ENCODE measurements around the gene BAIAP2.
A peak's percentile ranks its signal among the peaks of the same experiment; 100 is the strongest.
"Not testable (repeated sequence)": the region's sequence is repeated elsewhere in the genome, so short reads cannot be mapped to it uniquely, and the experiment has no call there.

BAIAP2 gene

GRCh38 chr17:81002409-81003361 is 32.3 kb upstream of the BAIAP2 start:
- no peak for DNase-seq

GRCh38 chr17:81003711-81004475 is 31.1 kb upstream of the BAIAP2 start:
- DNase-seq, result no peak

GRCh38 chr17:81006891-81007290 is 28.1 kb upstream of the BAIAP2 start:
- no peak for DNase-seq

GRCh38 chr17:81008140-81008539 is 26.8 kb upstream of the BAIAP2 start:
- no peak for DNase-seq

- DNase-seq, result no peak
Measured at GRCh38 chr17:81009136-81009535, 25.8 kb upstream of the BAIAP2 start.

- no peak for DNase-seq
Measured at GRCh38 chr17:81010935-81011334, 24.0 kb upstream of the BAIAP2 start.

- DNase-seq, result no peak
Measured at GRCh38 chr17:81011951-81012350, 23.0 kb upstream of the BAIAP2 start.

GRCh38 chr17:81012574-81013447 is 22.1 kb upstream of the BAIAP2 start:
- DNase-seq, result no peak

GRCh38 chr17:81013642-81014041 is 21.3 kb upstream of the BAIAP2 start:
- no peak for DNase-seq

- no peak for DNase-seq
Measured at GRCh38 chr17:81015136-81015535, 19.8 kb upstream of the BAIAP2 start.

- no peak for DNase-seq
Measured at GRCh38 chr17:81016575-81016974, 18.4 kb upstream of the BAIAP2 start.

- DNase-seq, result not testable (repeated sequence)
Measured at GRCh38 chr17:81017330-81017729, 17.6 kb upstream of the BAIAP2 start.

- DNase-seq, result peak; percentile 24
Measured at GRCh38 chr17:81018044-81018802, 16.7 kb upstream of the BAIAP2 start.

- DNase-seq, result no peak
Measured at GRCh38 chr17:81019563-81020442, 15.1 kb upstream of the BAIAP2 start.

- DNase-seq, result no peak
Measured at GRCh38 chr17:81020443-81020766, 14.5 kb upstream of the BAIAP2 start.

GRCh38 chr17:81020767-81021497 is 14.0 kb upstream of the BAIAP2 start:
- no peak for DNase-seq

GRCh38 chr17:81021531-81022343 is 13.2 kb upstream of the BAIAP2 start:
- no peak for DNase-seq

GRCh38 chr17:81022344-81022676 is 12.6 kb upstream of the BAIAP2 start:
- no peak for DNase-seq

GRCh38 chr17:81025065-81025740 is 9.7 kb upstream of the BAIAP2 start:
- no peak for DNase-seq
